ENCODE results near the gene GOLGA6C. TPM values are rescaled to one million over a fixed set of nuclear protein-coding genes. Genes with fewer than 3 reads are reported as not detected.
"Not testable (repeated sequence)": the region's sequence is repeated elsewhere in the genome, so short reads cannot be mapped to it uniquely, and the experiment has no call there.

The GOLGA6C gene
- total and polyA plus RNA-seq, 10 of the 15 experiments (the other 5 are each of a cell fraction or from before 2014, with no cell fraction given), result not detected

DNA sequence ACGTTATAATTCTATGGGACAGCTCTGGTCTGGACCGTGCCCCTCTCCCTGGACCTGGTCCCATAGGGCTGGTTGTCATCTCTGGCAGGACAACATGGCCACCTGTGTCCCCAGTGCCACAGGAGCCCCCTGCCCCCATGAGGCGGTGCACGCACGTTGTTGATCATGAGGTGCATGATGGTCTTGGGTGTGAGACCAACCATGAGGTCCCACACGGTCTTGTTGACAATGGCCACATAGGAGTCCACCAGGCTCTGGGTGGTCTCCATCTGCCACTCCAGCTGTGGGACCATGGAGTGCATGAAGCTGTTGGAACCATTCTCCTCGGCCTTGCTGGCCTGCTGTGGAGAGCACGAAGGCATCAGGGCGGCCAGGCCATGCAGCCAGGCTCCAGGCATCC is 44.2 kb downstream of the GOLGA6C start:
- ChIA-PET SMC1A (ENCODE audit: uncharacterized antibody, unreplicated experiment) (no interaction called here), POLR2A (no interaction called here), CTCF (no interaction called here), RAD21 (ENCODE audit: unreplicated experiment) (no interaction called here)
- intact Hi-C loops (cut with micrococcal nuclease; ENCODE audit: unreplicated experiment) (no loop called here), in situ Hi-C loops (cut with MboI) (loop anchor here (10.0 kb wide), 2 partner anchors 278 to 1238 kb away; partner anchors contain the start of gene PPCDC)
- Histone ChIP-seq H4K20me1 (ENCODE audit: control insufficient read depth, insufficient read depth) (no peaks in the 10 kb centered on the region), H3K36me3 (ENCODE audit: control insufficient read depth in 2 of 2, insufficient read depth in 2 of 2, low read length in 1 of 2) (no peaks in the 10 kb centered on the region), H3K9ac (ENCODE audit: control insufficient read depth, insufficient read depth, low read length) (no peak overlapping the region), H3K4me1 (ENCODE audit: control insufficient read depth, insufficient read depth, low read length) (no peaks in the 10 kb centered on the region), H3K4me3 (no peak overlapping the region), H3K79me2 (ENCODE audit: control insufficient read depth, insufficient read depth, low read length) (no peaks in the 10 kb centered on the region), H3K9me3 (replicated peaks; ENCODE audit: control insufficient read depth, insufficient read depth, low read length) (no peaks in the 10 kb centered on the region), H3K4me2 (ENCODE audit: control insufficient read depth, insufficient read depth) (no peak overlapping the region), H3K27ac (ENCODE audit: control insufficient read depth, insufficient read depth) (no peak overlapping the region), H3K27me3 (replicated peaks in 1 of 2; ENCODE audit: control insufficient read depth in 2 of 2, insufficient read depth in 2 of 2, low read length in 1 of 2) (no peaks in the 10 kb centered on the region), H2AFZ (ENCODE audit: control insufficient read depth, low read depth, low read length) (no peak overlapping the region)
- FAIRE-seq (no peak), DNase-seq (ENCODE audit: low read depth, low spot score) (no peak), ATAC-seq (no peak)
- WGBS (ENCODE audit: insufficient coverage, insufficient replicate concordance, low lambda C conversion rate, missing lambda C conversion rate), result 45% methylated on average over 9 of the region's 9 CpGs
- no TSS peak for BruUV-seq (replicated peaks)
- TF ChIP-seq BACH1 (IDR thresholded peaks at IDR 0.05; ENCODE audit: borderline replicate concordance) (no peak), DPF2 (IDR thresholded peaks at IDR 0.05) (no peak)
- TF ChIP-seq, protein P1, sequence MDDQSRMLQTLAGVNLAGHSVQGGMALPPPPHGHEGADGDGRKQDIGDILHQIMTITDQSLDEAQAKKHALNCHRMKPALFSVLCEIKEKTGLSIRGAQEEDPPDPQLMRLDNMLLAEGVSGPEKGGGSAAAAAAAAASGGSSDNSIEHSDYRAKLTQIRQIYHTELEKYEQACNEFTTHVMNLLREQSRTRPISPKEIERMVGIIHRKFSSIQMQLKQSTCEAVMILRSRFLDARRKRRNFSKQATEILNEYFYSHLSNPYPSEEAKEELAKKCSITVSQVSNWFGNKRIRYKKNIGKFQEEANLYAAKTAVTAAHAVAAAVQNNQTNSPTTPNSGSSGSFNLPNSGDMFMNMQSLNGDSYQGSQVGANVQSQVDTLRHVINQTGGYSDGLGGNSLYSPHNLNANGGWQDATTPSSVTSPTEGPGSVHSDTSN (IDR thresholded peaks at IDR 0.05; ENCODE audit: insufficient replicate concordance, low read depth, low read length), result no peak

DNA sequence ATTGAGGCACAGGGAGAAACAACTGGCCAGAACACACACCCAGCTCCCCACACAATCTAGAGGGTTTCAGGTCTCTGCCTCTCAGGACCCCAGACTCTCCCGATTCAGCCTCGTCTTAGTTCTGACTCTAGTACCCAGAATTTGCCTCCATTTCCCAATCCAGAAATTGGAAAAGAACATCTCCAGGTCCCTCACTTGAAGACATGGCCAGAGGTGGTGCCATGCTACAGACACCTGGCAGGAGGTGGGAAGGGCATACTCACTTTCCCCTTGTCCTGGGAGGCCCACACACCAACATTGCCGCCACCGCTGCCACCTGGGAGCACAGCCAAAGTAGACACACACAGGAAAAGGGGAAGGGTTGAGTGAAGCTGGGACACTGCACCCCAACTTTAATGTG is 44.6 kb downstream of the GOLGA6C start:
- in situ Hi-C loops (cut with MboI), result loop anchor here (10.0 kb wide), 2 partner anchors 278 to 1238 kb away; partner anchors contain the start of gene PPCDC
- H3K79me2 ChIP-seq (ENCODE audit: control insufficient read depth, insufficient read depth, low read length); H3K4me3 ChIP-seq; H4K20me1 ChIP-seq (ENCODE audit: control insufficient read depth, insufficient read depth); intact Hi-C loops (cut with micrococcal nuclease; ENCODE audit: unreplicated experiment); CTCF ChIA-PET; H3K27me3 ChIP-seq (replicated peaks in 1 of 2; ENCODE audit: control insufficient read depth in 2 of 2, insufficient read depth in 2 of 2, low read length in 1 of 2); H3K4me1 ChIP-seq (ENCODE audit: control insufficient read depth, insufficient read depth, low read length); H3K4me2 ChIP-seq (ENCODE audit: control insufficient read depth, insufficient read depth); H3K36me3 ChIP-seq (ENCODE audit: control insufficient read depth in 2 of 2, insufficient read depth in 2 of 2, low read length in 1 of 2); H3K9me3 ChIP-seq (replicated peaks; ENCODE audit: control insufficient read depth, insufficient read depth, low read length); BruUV-seq (replicated peaks); DNase-seq (ENCODE audit: low read depth, low spot score); SMC1A ChIA-PET (ENCODE audit: uncharacterized antibody, unreplicated experiment); RAD21 ChIA-PET (ENCODE audit: unreplicated experiment); H3K9ac ChIP-seq (ENCODE audit: control insufficient read depth, insufficient read depth, low read length); H2AFZ ChIP-seq (ENCODE audit: control insufficient read depth, low read depth, low read length); FAIRE-seq; ATAC-seq; POLR2A ChIA-PET; H3K27ac ChIP-seq (ENCODE audit: control insufficient read depth, insufficient read depth): not testable (repeated sequence)
- 60% methylated on average over 4 of the region's 4 CpGs for WGBS (ENCODE audit: insufficient coverage, insufficient replicate concordance, low lambda C conversion rate, missing lambda C conversion rate)
